H7 (cell line): ENCODE data around the gene SLC36A3. TPM values are rescaled to one million over a fixed set of nuclear protein-coding genes. Genes with fewer than 3 reads are reported as not detected.

Experiments
- DNase-seq: peaks from one replicate; pipeline ENCODE4 v3.0.0; 2012
- H3K27me3 ChIP-seq: 2 replicates; pipeline ENCODE4 v1.6.0; 2011; ENCODE audit warnings: mild to moderate bottlenecking, low read length; ENCODE audit not compliant: control insufficient read depth, insufficient read depth
- H3K36me3 ChIP-seq: replicated peaks from 2 replicates; pipeline ENCODE4 v1.5.1; 2011; ENCODE audit warnings: low read length; ENCODE audit not compliant: control insufficient read depth, insufficient read depth
- H3K4me3 ChIP-seq: 2 replicates; pipeline ENCODE4 v1.5.1; 2011; ENCODE audit warnings: low read depth, mild to moderate bottlenecking, control low read depth, low read length, moderate library complexity; ENCODE audit not compliant: insufficient read depth
- total RNA-seq: library from RNA; depleted of rRNA; stranded (reverse); fragments of >200 nt; shearing (Covaris generic); gene quantifications from 2 replicates; pipeline ENCODE4 v1.2.3, GENCODE V29; 2014; rRNA removed

SLC36A3 gene
- total RNA-seq: not detected in 2 replicates

DNA sequence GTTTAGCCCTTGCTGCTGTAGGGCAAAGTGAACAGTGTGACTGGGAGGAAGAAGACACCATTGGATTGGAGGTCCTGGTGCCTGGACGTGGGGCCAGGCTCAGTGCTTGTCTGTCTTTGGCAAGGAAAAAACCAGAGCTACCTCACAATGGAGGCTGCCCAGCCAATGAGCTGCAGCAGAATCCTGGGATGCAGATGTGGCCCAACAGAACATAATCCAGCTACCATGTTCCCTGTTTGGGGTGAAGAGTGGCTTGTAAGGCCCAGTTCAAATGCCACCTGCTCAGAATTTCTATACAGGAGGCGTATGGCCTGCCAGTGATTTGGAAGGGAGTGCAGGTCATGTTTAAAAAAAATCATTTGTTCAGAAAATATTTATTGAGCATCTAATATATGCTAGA, at the start of gene SLC36A3:
Gene SLC36A3 (minus strand): TSS at position 101 of the 400 bp plus-strand sequence. CDS start 412 bp downstream, outside the sequence.
- Histone ChIP-seq H3K36me3 (no peaks in the 10 kb centered on the region), H3K27me3 (no peaks in the 10 kb centered on the region), H3K4me3 (no peak within 1 kb of the TSS)
- no peak for DNase-seq

DNA sequence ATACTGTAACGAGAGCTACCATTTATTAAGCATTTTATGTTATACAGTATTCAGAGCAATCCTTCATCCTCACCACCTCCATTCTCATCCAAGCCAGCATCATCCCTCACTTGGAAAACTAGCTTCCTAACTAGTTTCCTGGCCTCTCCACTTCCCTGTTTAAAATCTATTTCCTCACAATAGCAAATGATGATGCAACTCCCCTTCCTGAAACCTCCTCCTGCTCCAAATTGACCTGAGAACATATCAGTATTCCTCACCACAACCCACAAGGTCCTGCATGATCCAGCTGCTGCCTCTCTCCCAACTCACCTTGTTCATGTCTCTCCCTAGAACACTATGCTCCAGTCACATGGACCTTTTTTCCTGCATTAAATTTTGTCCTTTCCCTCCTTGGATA, 48.1 kb upstream of the SLC36A3 start:
- H3K27me3 ChIP-seq: no peaks in the 10 kb centered on the region
- H3K4me3 ChIP-seq: no peak overlapping the region
- no peaks in the 10 kb centered on the region for H3K36me3 ChIP-seq
- DNase-seq: no peak

DNA sequence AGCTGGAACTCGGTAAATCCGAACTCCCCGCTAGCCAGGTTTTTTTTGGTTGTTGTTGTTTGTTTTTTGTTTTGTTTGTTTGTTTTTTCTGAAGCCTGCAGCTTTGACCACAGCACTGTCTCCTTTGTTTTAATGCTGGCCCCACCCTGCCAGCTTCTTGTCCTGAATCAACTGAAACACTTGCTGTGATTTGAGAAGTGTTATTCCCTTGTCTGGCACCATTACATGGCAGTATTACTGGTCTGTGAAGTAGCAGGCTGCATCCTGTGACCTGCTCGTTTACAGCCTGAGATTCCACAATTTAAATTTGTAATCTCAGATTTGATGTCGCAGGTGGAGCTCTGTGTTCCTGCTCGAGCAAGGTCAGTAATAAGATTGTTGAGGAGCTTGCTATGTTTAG, 45.2 kb upstream of the SLC36A3 start:
- H3K27me3 ChIP-seq: peaks cover 1% of the 10 kb centered on the region; the same call in 1 of the 2 replicates
- H3K4me3 ChIP-seq: no peak overlapping the region
- no peaks in the 10 kb centered on the region for H3K36me3 ChIP-seq
- DNase-seq: no peak

DNA sequence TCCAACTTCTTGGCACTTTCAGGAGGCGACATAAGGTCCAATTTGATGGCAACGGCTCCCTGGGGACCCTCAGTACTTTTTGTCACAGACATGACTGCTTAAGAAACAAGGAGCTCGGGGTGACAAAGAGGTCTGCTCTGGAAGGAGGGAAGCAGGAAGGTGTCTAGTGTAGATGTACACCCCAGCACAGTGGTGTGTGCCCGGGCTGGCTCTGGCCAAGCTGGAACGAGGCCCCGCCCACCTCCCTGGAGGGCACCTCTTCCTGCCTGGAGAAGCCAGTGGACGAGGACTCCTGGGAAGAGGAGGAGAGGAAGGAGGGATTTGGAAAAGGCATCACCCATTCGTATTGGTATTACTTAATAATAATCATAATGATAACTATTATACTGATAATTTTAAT, 43.8 kb upstream of the SLC36A3 start, which contains the start of gene SLC36A2:
Gene SLC36A2 (minus strand): TSS at position 191 of the 400 bp plus-strand sequence. CDS start 99 bp downstream, at position 92.
- Histone ChIP-seq H3K4me3 (no peak within 1 kb of the TSS), H3K36me3 (no peaks in the 10 kb centered on the region), H3K27me3 (peaks cover 1% of the 10 kb centered on the region; the same call in 1 of the 2 replicates)
- no peak for DNase-seq

DNA sequence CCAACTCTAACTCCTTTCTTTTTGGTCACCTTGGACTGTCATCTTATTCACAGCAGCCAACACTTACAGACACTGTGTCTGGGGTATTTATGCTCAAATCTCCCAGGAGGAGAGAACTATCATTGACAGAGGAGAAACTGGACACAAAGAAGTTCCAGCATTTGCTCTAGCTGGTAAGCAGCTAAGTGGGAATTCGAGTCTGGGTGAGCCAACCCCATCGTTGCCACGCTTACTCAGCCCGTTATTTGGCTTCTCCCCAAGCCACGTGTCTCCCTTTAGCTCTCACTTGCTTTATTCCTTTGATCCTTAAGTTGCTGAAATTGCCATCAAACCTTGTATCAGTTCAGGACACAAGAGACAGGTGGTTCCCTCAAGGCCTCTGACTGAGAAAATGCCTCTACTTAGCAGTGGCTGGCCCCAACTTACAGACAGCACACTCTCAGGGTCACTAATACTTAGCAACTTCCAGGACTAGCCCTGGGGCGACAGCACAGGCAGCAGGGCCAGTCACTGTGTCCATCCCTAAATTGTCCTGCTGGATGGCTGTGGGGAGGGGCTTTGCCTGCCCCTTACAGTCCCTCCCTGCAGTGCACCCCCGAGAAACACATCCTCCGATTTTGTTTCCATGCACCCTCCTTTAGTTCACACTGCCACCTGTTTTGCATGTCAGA, 42.4 kb upstream of the SLC36A3 start:
- Histone ChIP-seq H3K27me3 (peaks cover 1% of the 10 kb centered on the region; the same call in 1 of the 2 replicates), H3K4me3 (no peak overlapping the region)
- no peak for DNase-seq

GRCh38 chr5:151345187-151345807, 41.7 kb upstream of the SLC36A3 start:
- Histone ChIP-seq H3K4me3 (no peak overlapping the region), H3K36me3 (no peaks in the 10 kb centered on the region), H3K27me3 (peaks cover 1% of the 10 kb centered on the region; the same call in 1 of the 2 replicates)
- DNase-seq: peak; percentile 39

More for the DNA sequence above, 42.4 kb upstream of the SLC36A3 start:
- H3K36me3 ChIP-seq: no peaks in the 10 kb centered on the region

GRCh38 chr5:151344088-151344487, 40.5 kb upstream of the SLC36A3 start:
- Histone ChIP-seq H3K36me3 (no peaks in the 10 kb centered on the region), H3K27me3 (peaks cover 1% of the 10 kb centered on the region; the same call in 1 of the 2 replicates), H3K4me3 (no peak overlapping the region)
- DNase-seq: no peak

DNA sequence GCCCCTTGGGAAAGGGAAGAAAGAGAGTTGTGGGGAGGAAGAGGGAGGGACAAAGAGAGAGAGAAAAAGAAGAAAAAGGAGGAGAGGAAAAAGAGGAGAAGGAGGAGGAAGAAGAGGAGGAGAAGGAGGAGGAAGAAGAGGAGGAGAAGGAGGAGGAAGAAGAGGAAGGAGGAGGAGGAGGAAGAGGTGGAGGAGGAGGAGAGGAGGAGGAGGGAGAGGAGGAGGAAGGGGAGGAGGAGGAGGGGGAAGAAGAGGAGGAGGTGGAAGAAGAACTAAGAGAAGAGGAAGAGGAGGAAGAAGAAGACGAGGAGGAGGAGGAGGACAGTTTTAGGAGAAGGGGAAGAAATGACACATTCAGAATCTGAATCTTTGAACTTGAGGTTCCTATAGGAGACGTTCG, 36.4 kb upstream of the SLC36A3 start:
- Histone ChIP-seq H3K27me3 (peaks cover 1% of the 10 kb centered on the region; the same call in 1 of the 2 replicates), H3K36me3 (no peaks in the 10 kb centered on the region)
- no peak for DNase-seq

GRCh38 chr5:151338734-151339133, 35.2 kb upstream of the SLC36A3 start:
- no peak for DNase-seq
- no peak overlapping the region for H3K4me3 ChIP-seq
- H3K36me3 ChIP-seq: no peaks in the 10 kb centered on the region
- H3K27me3 ChIP-seq: no peaks in the 10 kb centered on the region; the same call in 1 of the 2 replicates

More for the DNA sequence above, 36.4 kb upstream of the SLC36A3 start:
- no peak overlapping the region for H3K4me3 ChIP-seq

DNA sequence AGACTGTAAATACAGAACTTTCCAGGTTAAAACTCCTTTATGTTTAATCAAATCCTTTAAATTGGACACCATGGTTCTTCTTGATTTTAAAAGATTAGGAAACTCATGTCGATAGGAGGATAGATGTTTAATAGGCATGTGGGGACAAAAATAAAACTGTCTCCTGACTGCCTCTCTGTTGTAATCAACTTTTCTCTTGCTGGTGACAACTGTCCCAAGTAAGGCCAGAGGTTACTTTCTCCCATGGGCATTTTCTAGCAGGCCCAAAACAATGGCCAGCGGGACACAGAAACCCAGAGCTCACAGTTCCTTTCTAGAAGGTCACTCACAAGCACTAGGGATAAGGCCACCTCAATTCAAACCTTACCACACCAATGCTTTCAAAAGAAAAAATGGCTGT, 29.3 kb upstream of the SLC36A3 start:
- Histone ChIP-seq H3K27me3 (no peaks in the 10 kb centered on the region), H3K4me3 (no peak overlapping the region), H3K36me3 (no peaks in the 10 kb centered on the region)
- DNase-seq: no peak

GRCh38 chr5:151328734-151329133, 25.2 kb upstream of the SLC36A3 start:
- Histone ChIP-seq H3K27me3 (no peaks in the 10 kb centered on the region), H3K4me3 (no peak overlapping the region), H3K36me3 (no peaks in the 10 kb centered on the region)
- no peak for DNase-seq

- Histone ChIP-seq H3K36me3 (no peaks in the 10 kb centered on the region), H3K4me3 (no peak overlapping the region), H3K27me3 (no peaks in the 10 kb centered on the region)
- DNase-seq: no peak
These were observed 24.0 kb upstream of the SLC36A3 start for GRCh38 chr5:151327585-151327984.

DNA sequence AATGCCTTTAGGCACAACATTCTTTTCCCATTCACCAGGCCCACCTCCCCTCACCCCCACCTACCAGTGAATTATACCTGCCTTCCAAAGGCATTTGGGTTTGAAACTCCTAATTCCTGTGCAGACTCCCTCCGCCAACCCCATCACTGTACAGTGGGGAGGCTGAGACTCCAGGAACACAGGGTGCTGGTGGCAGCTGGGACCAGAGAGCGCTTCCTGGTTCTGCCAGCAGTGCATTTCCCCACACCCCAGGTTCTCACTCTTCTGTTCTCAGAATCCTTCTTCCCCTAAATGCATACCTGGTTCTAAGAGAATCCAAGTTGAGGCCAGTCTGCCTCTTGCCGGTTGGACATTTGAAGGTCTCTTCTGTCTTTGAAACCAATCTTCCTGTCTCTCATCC, 22.7 kb upstream of the SLC36A3 start:
- no peak overlapping the region for H3K4me3 ChIP-seq
- no peaks in the 10 kb centered on the region for H3K36me3 ChIP-seq
- no peak for DNase-seq
- no peaks in the 10 kb centered on the region for H3K27me3 ChIP-seq

DNA sequence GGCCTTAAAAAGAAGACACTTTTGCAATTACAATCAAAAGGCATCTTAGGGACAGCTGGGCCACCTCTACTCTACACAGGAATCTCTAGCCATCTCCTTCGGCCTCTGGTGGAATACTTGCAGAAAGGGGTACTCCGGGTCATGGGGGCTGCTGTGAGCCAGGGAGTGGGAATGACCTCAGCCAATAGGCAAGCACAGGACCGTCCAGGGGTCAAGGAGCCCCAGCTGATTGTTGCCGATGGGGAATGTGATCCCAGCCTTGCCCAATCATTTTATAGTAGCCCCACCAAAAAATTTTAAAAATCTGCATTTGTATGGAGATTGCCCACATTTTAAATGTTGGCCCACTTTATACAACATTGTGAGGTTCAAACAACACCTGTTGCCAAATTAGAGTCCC, 16.9 kb upstream of the SLC36A3 start:
- H3K36me3 ChIP-seq: no peaks in the 10 kb centered on the region
- H3K27me3 ChIP-seq: no peaks in the 10 kb centered on the region
- DNase-seq: no peak
- no peak overlapping the region for H3K4me3 ChIP-seq
